DOHH2 (cell line): ENCODE results near the gene POFUT1.

Experiments
- H3F3A ChIP-seq: fragments of 200-600 bp; sonication (generic), shearing (Covaris generic); 2 replicates; pipeline ENCODE4 v1.6.0; 2016; ENCODE audit warnings: antibody characterized with exemption, mild to moderate bottlenecking; ENCODE audit not compliant: control insufficient read depth, insufficient read depth
- H3K27ac ChIP-seq: fragments of 200-600 bp; sonication (generic); 2 replicates; pipeline ENCODE4 v1.5.1; 2014; ENCODE audit warnings: low read depth, mild to moderate bottlenecking, low read length, moderate library complexity
- H3K27me3 ChIP-seq: fragments of 200-600 bp; sonication (generic); 2 replicates; pipeline ENCODE4 v1.6.1; 2014; ENCODE audit warnings: mild to moderate bottlenecking, low read length, mixed read lengths; ENCODE audit not compliant: control insufficient read depth
- H3K36me3 ChIP-seq: fragments of 200-600 bp; sonication (generic); 2 replicates; pipeline ENCODE4 v1.6.1; 2014; ENCODE audit warnings: mild to moderate bottlenecking, low read length, moderate library complexity, mixed read lengths; ENCODE audit not compliant: control insufficient read depth
- H3K4me1 ChIP-seq: fragments of 200-600 bp; sonication (generic); 2 replicates; pipeline ENCODE4 v1.6.1; 2014; ENCODE audit warnings: mild to moderate bottlenecking, low read length, mixed read lengths; ENCODE audit not compliant: control insufficient read depth
- H3K4me2 ChIP-seq: fragments of 200-600 bp; sonication (generic); 2 replicates; pipeline ENCODE4 v1.6.0; 2014; ENCODE audit warnings: mild to moderate bottlenecking, low read length, moderate library complexity
- H3K4me3 ChIP-seq: fragments of 200-600 bp; sonication (generic); 2 replicates; pipeline ENCODE4 v1.5.1; 2014; ENCODE audit warnings: mild to moderate bottlenecking, low read length, mixed read lengths
- H3K79me2 ChIP-seq: fragments of 200-600 bp; sonication (generic); 2 replicates; pipeline ENCODE4 v1.6.1; 2014; ENCODE audit warnings: mild to moderate bottlenecking, low read length, mixed read lengths; ENCODE audit not compliant: control insufficient read depth
- H3K9me2 ChIP-seq: fragments of 200-600 bp; sonication (generic); replicated peaks from 2 replicates; pipeline ENCODE4 v1.6.1; 2014; ENCODE audit warnings: mild to moderate bottlenecking, low read length, mixed read lengths; ENCODE audit not compliant: control insufficient read depth
- H3K9me3 ChIP-seq: fragments of 200-600 bp; sonication (generic); 2 replicates; pipeline ENCODE4 v1.6.1; 2014; ENCODE audit warnings: antibody characterized with exemption, low read length, mixed read lengths; ENCODE audit not compliant: control insufficient read depth, insufficient read depth
- H4K20me1 ChIP-seq: fragments of 200-600 bp; sonication (generic); 2 replicates; pipeline ENCODE4 v1.6.0; 2014; ENCODE audit warnings: low read depth, mild to moderate bottlenecking, antibody characterized with exemption, low read length, moderate library complexity; ENCODE audit not compliant: control insufficient read depth, insufficient read depth
- EZH2phosphoT487 ChIP-seq: fragments of 200-600 bp; sonication (generic); IDR thresholded peaks from 2 replicates; pipeline ENCODE4 v1.6.1; 2017; ENCODE audit warnings: borderline replicate concordance, mild to moderate bottlenecking, antibody characterized with exemption, low read length, moderate library complexity, mixed read lengths
- TF ChIP-seq, protein P1 (sequence below): fragments of 200-600 bp; sonication (generic); IDR thresholded peaks from one replicate; pipeline ENCODE4 v1.5.1; 2014; ENCODE audit warnings: antibody characterized with exemption, mild to moderate bottlenecking, low read depth, low read length; ENCODE audit not compliant: poor library complexity, severe bottlenecking

Gene POFUT1

GRCh38 chr20:32226391-32226790, 18.7 kb downstream of the POFUT1 start:
- TF ChIP-seq EZH2phosphoT487 = no peak
- TF ChIP-seq, protein P1, sequence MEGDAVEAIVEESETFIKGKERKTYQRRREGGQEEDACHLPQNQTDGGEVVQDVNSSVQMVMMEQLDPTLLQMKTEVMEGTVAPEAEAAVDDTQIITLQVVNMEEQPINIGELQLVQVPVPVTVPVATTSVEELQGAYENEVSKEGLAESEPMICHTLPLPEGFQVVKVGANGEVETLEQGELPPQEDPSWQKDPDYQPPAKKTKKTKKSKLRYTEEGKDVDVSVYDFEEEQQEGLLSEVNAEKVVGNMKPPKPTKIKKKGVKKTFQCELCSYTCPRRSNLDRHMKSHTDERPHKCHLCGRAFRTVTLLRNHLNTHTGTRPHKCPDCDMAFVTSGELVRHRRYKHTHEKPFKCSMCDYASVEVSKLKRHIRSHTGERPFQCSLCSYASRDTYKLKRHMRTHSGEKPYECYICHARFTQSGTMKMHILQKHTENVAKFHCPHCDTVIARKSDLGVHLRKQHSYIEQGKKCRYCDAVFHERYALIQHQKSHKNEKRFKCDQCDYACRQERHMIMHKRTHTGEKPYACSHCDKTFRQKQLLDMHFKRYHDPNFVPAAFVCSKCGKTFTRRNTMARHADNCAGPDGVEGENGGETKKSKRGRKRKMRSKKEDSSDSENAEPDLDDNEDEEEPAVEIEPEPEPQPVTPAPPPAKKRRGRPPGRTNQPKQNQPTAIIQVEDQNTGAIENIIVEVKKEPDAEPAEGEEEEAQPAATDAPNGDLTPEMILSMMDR = no peak
- Histone ChIP-seq H3K36me3 (peaks cover 74% of the 10 kb centered on the region), H3K4me3 (no peak overlapping the region), H3K9me2 (no peaks in the 10 kb centered on the region), H3K79me2 (no peaks in the 10 kb centered on the region), H3K9me3 (no peaks in the 10 kb centered on the region), H3K27ac (no peak overlapping the region), H3K4me2 (no peak overlapping the region), H3K4me1 (peaks cover 4% of the 10 kb centered on the region), H3K27me3 (no peaks in the 10 kb centered on the region), H4K20me1 (no peaks in the 10 kb centered on the region), H3F3A (peaks cover 4% of the 10 kb centered on the region)

DNA sequence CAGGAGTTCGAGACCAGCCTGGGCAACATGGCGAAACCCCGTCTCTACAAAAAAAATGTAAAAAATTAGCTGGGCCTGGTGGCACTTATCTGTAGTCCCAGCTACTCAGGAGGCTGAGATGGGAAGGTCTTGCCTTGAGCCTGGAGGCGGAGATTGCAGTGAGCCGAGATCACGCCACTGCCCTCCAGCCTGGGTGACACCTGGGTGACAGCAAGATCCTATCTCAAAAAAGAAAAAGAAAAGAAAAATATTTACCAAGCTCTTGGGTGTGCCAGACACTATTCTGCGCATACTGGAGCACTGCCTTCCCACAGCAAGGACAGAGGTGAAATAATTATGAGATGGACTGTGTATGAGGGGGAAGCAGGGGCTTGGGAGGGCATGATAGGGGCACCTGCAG, 19.6 kb downstream of the POFUT1 start:
- peaks cover 76% of the 10 kb centered on the region for H3K36me3 ChIP-seq

DNA sequence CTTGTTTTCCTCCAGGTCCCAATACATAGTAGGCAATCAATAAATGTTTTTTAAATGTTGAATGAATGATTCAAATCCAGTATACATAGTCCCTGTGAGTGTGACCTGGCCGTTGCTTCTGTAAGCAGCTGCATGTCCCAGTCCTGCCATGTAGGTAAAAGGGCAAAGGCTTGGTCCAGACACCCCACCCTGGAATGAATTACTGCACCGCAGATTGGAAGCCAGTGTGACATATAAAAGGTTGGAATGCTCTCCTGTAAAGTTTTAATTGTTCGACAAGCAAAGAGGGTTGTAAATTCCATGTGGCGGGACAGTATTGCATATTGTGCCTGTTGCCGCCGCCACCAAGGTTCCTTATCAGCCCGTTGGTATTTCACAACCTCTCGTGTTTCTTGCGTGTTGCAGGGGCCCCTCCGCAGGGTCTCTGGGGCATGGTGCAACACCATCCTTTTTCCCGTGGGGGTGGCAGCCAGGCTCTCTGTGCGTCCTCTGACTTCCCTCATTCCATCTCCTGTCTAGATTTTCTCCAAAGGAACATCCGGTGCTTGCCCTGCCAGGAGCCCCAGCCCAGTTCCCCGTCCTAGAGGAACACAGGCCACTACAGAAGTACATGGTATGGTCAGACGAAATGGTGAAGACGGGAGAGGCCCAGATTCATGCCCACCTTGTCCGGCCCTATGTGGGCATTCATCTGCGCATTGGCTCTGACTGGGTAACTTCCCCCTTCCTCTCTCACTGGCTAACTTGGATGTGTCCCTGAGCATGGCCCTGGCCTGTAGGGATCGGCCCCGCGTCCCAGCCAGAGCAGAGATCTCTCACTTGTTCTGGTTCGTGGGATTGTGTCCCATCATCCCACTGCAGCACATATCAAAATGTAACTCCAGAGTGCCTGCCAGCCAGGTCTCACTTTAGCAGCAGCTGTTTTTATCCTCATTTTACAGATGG, 20.3 kb downstream of the POFUT1 start:
- H3F3A ChIP-seq = peaks cover 6% of the 10 kb centered on the region
- no peaks in the 10 kb centered on the region for H3K79me2 ChIP-seq
- no peak overlapping the region for H3K4me3 ChIP-seq
- no peaks in the 10 kb centered on the region for H4K20me1 ChIP-seq
- H3K36me3 ChIP-seq = peaks cover 76% of the 10 kb centered on the region
- no peaks in the 10 kb centered on the region for H3K9me2 ChIP-seq
- H3K27ac ChIP-seq = no peak overlapping the region
- TF ChIP-seq EZH2phosphoT487 = no peak
- TF ChIP-seq, protein P1 = no peak
- peaks cover 15% of the 10 kb centered on the region for H3K4me1 ChIP-seq
- H3K9me3 ChIP-seq = no peaks in the 10 kb centered on the region
- H3K27me3 ChIP-seq = no peaks in the 10 kb centered on the region
- H3K4me2 ChIP-seq = no peak overlapping the region

More for the DNA sequence above, 19.6 kb downstream of the POFUT1 start:
- Histone ChIP-seq H3K9me2 (no peaks in the 10 kb centered on the region), H4K20me1 (no peaks in the 10 kb centered on the region), H3F3A (peaks cover 6% of the 10 kb centered on the region), H3K9me3 (no peaks in the 10 kb centered on the region), H3K4me1 (peaks cover 13% of the 10 kb centered on the region), H3K4me2 (no peak overlapping the region), H3K79me2 (no peaks in the 10 kb centered on the region), H3K27ac (no peak overlapping the region), H3K27me3 (no peaks in the 10 kb centered on the region), H3K4me3 (no peak overlapping the region)
- TF ChIP-seq, protein P1 = no peak
- no peak for TF ChIP-seq EZH2phosphoT487
